GM18505 (cell line): ENCODE results near the gene ST8SIA2.

Experiments used
- ATAC-seq: cut with Tn5 transposase; IDR thresholded peaks from one replicate; pipeline ENCODE4 v1.9.1; 2021; ENCODE audit not compliant: unreplicated experiment
- POLR2A ChIP-seq: IDR thresholded peaks from 4 replicates; pipeline ENCODE4 v1.6.1; 2011; ENCODE audit warnings: borderline replicate concordance; ENCODE audit not compliant: insufficient read depth, insufficient read length; ENCODE audit errors: extremely low read depth

The ST8SIA2 gene

GRCh38 chr15:92409006-92409405 lies 15.3 kb downstream of the ST8SIA2 start:
- no peak for ATAC-seq
- no peak for TF ChIP-seq POLR2A

DNA sequence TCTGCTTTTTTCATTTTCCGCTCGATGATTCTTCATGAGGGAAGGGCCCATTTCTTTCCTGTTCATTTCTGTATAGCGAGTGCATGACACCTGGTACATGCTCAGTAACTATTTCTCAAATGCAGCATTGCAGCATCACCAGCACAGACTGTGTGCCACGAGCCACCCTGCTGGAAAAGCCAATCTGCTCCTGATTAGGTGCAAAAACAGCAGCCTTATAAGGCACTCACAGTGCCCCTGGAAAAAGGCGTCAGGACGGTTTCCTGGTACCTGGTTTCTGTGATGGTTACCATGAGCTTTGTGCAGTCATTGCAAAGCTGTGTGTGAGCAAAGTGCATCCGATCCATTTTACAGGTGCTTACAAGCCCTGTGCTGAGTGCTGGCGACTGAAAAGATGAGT lies 15.8 kb downstream of the ST8SIA2 start:
- ATAC-seq, result no peak
- TF ChIP-seq POLR2A, result no peak

DNA sequence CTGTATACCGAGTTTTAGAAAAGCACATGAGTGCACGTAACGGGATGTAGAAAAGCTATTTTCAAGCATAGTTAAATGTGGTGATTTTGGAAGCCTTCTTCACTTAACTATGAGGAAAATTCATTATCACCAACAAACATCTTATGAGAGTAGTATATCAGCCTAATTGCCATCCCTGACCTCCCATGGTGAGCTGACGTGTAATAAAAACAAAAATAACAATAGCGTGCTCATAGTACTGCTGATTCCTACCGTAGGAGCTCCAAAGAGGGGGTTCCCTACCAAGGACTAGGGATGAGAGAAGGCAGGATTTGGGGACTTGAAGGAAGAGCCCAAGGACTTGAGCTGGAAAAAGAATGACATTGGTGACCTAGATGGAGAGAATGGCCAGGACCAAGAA lies 16.9 kb downstream of the ST8SIA2 start:
- no peak for TF ChIP-seq POLR2A
- ATAC-seq, result no peak

DNA sequence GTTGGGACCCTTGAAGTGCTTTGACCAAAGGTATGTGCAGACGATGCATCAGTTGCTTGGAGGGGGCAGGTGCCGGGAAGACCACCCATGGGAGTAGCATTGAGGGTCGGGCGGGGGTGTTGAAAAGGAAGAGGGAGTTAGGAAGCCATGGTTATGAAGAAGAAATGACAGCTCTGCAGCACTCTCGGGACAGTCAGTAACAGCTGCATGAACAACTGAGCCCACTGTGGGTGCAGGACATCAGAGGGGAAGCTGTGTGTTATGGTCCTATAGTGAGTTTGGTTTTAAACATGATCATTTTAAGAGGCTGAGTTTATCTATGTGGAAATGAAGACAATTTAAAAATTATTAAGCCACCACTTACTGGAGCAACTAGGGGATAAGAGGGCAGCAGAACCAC lies 17.6 kb downstream of the ST8SIA2 start:
- no peak for TF ChIP-seq POLR2A
- ATAC-seq, result no peak

GRCh38 chr15:92413510-92413909 lies 19.8 kb downstream of the ST8SIA2 start:
- ATAC-seq, result no peak
- no peak for TF ChIP-seq POLR2A

GRCh38 chr15:92415639-92416297 lies 22.1 kb downstream of the ST8SIA2 start:
- TF ChIP-seq POLR2A, result no peak
- no peak for ATAC-seq

DNA sequence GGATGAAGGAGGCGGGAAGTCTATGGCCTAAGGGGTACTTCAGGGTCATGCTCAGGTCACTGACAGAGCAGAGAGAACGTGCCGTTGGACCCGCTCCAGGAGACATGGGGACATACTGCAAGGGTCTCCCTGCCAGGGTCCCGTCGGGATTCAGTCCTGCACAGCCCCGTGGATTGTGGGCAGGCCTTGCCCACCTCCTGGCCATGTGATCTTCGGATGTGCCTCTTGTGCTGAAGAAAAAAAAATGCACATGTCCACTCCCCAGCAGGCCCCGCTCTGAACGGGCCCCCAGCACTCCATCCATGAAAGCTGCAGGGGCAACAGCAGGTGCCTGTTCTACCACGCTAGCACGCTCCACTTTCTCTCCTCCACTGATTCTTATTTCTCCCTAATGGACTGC lies 22.9 kb downstream of the ST8SIA2 start:
- no peak for ATAC-seq
- no peak for TF ChIP-seq POLR2A

GRCh38 chr15:92417716-92418115 lies 24.0 kb downstream of the ST8SIA2 start:
- no peak for TF ChIP-seq POLR2A
- no peak for ATAC-seq

DNA sequence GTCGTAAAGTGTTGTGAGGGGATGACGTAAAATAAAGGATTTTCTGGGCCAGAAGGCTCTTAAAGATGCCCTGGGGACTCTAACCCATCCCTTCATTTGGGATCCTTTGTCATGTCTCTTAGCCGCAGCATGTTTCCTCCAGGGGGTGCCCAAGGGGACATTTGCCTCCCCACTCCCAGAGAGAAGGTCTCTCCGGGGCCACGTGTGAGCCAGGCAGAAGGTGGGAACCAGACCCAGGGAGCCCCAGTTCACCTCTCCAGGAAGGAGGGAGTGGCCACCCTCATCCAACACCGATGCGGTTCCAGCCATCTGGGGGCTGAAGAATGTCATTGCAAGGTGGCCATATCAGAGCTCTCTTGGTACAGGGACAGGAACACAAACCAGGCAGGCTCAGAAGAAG lies 25.2 kb downstream of the ST8SIA2 start:
- no peak for ATAC-seq
- TF ChIP-seq POLR2A, result no peak

DNA sequence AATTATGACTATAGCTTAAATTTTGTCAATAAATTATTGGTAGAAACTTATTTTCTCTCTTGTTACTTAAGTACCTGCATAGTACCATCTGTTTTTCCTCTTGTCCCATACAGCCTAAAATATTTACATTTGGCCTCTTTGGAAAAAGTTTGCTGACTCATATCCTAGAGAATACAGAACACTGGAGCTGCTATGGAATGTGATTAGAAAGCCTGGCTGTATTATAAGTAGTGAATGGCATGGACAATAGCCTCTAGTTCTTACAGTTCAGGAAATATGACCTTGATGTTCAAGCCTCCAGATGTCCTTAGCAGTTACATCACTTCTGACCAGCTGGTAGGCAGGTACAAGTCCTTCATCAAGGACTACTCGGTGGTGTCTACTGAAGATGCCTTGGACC lies 28.3 kb downstream of the ST8SIA2 start:
- TF ChIP-seq POLR2A, result no peak
- ATAC-seq, result no peak

DNA sequence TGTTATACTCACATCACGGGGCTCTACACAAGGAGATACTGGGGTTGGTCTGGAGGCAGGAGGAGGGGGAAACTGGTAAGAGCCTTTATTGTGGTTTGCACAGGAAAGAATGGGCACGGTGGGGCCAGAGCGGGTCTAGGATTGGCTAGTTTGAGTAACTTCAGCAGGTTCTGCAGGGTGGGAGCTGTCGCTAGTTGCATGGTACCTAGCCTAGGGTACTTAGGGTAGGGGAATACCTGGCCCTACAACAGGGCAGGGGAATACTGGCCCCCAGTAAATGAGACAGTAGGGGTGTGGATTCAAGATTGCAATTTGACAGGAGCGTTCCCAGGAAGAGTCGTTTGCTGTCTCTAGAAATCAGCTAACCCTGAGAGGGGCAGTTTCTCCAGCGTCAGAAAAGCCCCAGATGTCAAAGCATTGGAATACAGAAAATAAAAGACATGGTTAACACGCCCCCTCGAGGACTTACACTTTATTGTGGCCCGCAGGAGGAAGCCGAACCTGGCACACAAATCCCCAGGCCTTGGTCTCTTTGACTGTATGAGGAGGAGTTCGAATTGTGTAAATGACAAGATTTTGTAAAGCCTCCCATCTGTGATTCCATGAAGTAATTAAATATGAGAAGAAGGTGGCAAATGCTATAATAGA lies 32.0 kb downstream of the ST8SIA2 start:
- no peak for TF ChIP-seq POLR2A
- no peak for ATAC-seq

- no peak for TF ChIP-seq POLR2A
- ATAC-seq, result no peak
Observed at GRCh38 chr15:92429378-92430068, 35.8 kb downstream of the ST8SIA2 start.

DNA sequence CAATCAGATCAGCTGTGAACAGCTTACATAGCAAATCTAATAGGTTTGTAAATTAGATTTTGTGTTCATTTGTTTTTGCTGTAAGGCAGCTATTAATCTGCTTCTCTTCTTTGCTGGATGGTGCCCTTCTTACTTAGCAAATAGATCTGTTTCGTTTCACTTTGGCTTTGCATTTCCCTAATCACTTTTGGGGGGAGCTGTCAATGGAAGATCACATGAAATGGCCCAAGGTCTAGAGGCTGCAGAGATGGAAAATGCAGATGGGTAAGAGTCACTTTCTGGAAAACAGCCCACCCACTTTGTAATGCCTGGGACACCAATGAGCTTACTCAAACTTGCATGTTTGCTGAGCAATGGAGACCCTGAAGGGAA lies 36.4 kb downstream of the ST8SIA2 start:
- no peak for ATAC-seq
- no peak for TF ChIP-seq POLR2A

- no peak for ATAC-seq
- no peak for TF ChIP-seq POLR2A
Observed at GRCh38 chr15:92435145-92435544, 41.5 kb downstream of the ST8SIA2 start.

GRCh38 chr15:92438471-92438870 lies 44.8 kb downstream of the ST8SIA2 start:
- TF ChIP-seq POLR2A, result no peak
- ATAC-seq, result no peak

GRCh38 chr15:92443381-92443780 lies 49.7 kb downstream of the ST8SIA2 start:
- ATAC-seq, result no peak
- no peak for TF ChIP-seq POLR2A
